Measurements from ENCODE around the gene WRAP73. TPM values are rescaled to one million over a fixed set of nuclear protein-coding genes. Genes with fewer than 3 reads are reported as not detected.

Gene WRAP73
- total RNA-seq, 1 donor from 2014 or later = 30.1 TPM

DNA sequence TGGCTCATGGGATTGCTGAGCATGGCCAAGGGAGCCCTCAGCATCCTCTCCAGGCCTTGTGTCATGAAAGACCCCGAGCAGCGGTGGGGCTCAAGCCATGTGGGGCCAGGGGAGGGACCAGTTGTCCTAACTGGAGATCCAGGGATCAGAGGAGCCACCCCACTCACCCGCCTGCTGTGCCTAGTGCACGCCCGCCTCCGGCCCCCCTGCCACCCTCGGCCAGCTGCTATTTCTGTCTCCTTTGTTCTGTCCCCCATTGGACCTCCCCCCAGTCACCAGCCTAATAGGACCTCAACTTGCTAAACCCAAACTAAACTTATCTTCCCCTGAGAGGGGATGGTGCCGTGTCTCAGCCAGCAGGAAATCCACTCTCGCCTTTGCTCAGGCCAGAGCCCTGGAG lies 46.8 kb upstream of the WRAP73 start:
- Mint-ChIP-seq H3K27ac (no peak overlapping the region), H3K4me3 (no peak overlapping the region), H3K27me3 (peaks cover 8% of the 10 kb centered on the region), H3K4me1 (peaks cover 8% of the 10 kb centered on the region), H3K36me3 (ENCODE audit: low read depth) (no peaks in the 10 kb centered on the region), H3K9me3 (no peaks in the 10 kb centered on the region)
- ChIA-PET CTCF (interaction anchor here (2.1 kb wide), 1 partner anchor 28 kb away, joined by 10 read pairs; no protein-coding TSS in a partner anchor), POLR2A (no interaction called here)
- DNase-seq (no peak), ATAC-seq (ENCODE audit: low read depth) (no peak)
- no peak for TF ChIP-seq CTCF (IDR thresholded peaks at IDR 0.05)
- intact Hi-C loops (cut with micrococcal nuclease) = no loop called here

GRCh38 chr1:3695326-3696217 lies 45.7 kb upstream of the WRAP73 start:
- Mint-ChIP-seq H3K27me3 (peaks cover 8% of the 10 kb centered on the region), H3K4me3 (peak overlapping the region; percentile 60), H3K9me3 (no peaks in the 10 kb centered on the region), H3K27ac (no peak overlapping the region), H3K36me3 (ENCODE audit: low read depth) (no peaks in the 10 kb centered on the region), H3K4me1 (peaks cover 8% of the 10 kb centered on the region)
- CTCF ChIA-PET = interaction anchor here (0.8 to 2.1 kb wide), 4 partner anchors 15 to 75 kb away, joined by 3 to 10 read pairs (median 4); no protein-coding TSS in a partner anchor
- ATAC-seq (ENCODE audit: low read depth) = peak; percentile 93
- TF ChIP-seq CTCF (IDR thresholded peaks at IDR 0.05) = peak; percentile 20
- POLR2A ChIA-PET = interaction anchor here (0.7 to 1.3 kb wide), 2 partner anchors 30 to 1381 kb away, joined by 3 to 6 read pairs; no protein-coding TSS in a partner anchor
- no peak for DNase-seq
- intact Hi-C loops (cut with micrococcal nuclease) = no loop called here

DNA sequence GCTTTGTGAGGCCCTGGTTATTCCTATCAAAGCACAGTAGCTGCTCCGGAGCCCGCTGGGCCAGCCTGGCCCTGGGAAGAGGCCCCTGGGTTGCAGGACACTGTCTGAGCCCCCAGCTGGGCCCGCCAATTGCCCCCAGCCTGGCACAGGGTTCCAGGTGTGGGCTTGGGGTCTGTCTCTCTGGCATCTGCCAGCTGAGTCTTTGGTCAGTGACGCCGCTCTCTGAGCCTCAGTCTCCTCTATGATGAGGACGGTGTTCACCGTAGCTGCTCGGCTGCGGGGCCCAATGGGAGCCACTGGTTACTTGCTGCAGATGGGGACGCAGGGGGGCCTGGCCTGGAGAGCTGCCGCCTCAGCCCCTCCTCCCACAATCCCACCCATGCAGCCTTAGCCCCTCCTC lies 43.4 kb upstream of the WRAP73 start:
- intact Hi-C loops (cut with micrococcal nuclease) = no loop called here
- peaks cover 9% of the 10 kb centered on the region for H3K4me1 Mint-ChIP-seq
- TF ChIP-seq CTCF (IDR thresholded peaks at IDR 0.05) = no peak
- ChIA-PET POLR2A (no interaction called here), CTCF (no interaction called here)
- no peaks in the 10 kb centered on the region for H3K36me3 Mint-ChIP-seq (ENCODE audit: low read depth)
- H3K4me3 Mint-ChIP-seq = no peak overlapping the region
- H3K9me3 Mint-ChIP-seq = no peaks in the 10 kb centered on the region
- ATAC-seq (ENCODE audit: low read depth) = no peak
- H3K27me3 Mint-ChIP-seq = peaks cover 5% of the 10 kb centered on the region
- DNase-seq = no peak
- no peak overlapping the region for H3K27ac Mint-ChIP-seq

DNA sequence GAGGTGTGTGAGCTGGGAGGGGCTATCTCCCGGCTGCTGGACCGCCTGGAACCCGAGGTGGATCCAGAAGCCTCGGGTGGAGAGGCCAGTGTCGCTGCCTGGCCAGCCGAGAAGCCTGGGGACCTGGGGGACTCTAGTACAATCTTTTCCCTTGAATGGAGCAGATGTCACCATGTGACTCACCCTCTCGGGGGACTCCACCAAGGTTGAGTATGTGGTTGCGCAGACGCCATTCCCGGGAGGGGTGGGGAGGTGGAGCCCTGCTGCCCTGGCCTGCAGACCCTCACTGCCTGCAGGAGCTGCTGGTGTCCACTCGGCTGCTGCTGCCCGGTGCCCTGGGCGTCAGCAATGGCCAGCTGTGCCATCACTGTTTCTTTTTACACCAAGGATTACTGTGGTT lies 42.7 kb upstream of the WRAP73 start:
- TF ChIP-seq CTCF (IDR thresholded peaks at IDR 0.05) = no peak
- H3K27ac Mint-ChIP-seq = no peak overlapping the region
- intact Hi-C loops (cut with micrococcal nuclease) = no loop called here
- H3K4me3 Mint-ChIP-seq = no peak overlapping the region
- POLR2A ChIA-PET = no interaction called here
- H3K27me3 Mint-ChIP-seq = peaks cover 5% of the 10 kb centered on the region
- H3K4me1 Mint-ChIP-seq = peaks cover 11% of the 10 kb centered on the region
- DNase-seq (no peak), ATAC-seq (ENCODE audit: low read depth) (no peak)
- CTCF ChIA-PET = no interaction called here
- H3K9me3 Mint-ChIP-seq = no peaks in the 10 kb centered on the region
- no peaks in the 10 kb centered on the region for H3K36me3 Mint-ChIP-seq (ENCODE audit: low read depth)

DNA sequence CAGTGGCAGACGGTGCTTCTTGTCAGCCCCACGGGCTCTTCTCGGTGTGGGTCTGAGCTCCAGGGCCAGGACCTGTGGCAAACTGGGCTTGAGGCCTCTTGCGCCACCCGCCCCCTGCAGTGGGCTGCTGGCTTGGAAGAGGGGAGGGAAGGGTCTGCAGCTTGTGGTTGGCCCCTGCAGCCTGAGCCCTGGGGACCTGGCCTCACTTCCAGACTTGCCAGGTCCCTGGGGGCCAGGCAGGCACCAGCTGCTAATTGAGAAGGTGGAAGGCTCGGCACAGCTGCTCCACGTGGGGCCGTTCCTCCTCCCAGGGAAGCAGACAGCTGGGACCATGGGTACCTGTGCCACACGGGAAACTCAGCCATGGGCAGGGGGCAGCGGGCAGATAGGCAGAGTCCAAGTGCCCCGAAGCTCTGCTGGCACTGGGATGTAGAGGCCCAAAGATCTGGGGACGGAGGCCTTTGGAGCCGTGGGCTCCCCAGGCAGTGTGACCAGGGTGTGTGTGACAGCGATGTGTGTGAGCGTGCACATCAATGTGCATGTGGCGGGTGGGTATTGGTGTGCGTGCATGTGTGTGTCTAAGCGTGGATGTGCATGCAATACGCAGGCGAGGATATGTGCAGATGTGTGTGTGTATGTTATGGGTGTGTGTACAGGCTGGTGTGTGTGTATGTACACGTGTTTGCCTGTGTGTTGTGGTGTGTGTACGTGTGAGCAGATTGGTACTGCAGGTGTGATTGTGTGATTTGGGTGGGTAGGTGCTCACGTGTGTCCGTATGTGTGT lies 41.7 kb upstream of the WRAP73 start:
- TF ChIP-seq CTCF (IDR thresholded peaks at IDR 0.05) = no peak
- Mint-ChIP-seq H3K4me3 (no peak overlapping the region), H3K27me3 (peaks cover 5% of the 10 kb centered on the region), H3K9me3 (no peaks in the 10 kb centered on the region), H3K4me1 (peaks cover 11% of the 10 kb centered on the region), H3K27ac (no peak overlapping the region), H3K36me3 (ENCODE audit: low read depth) (no peaks in the 10 kb centered on the region)
- DNase-seq (no peak), ATAC-seq (ENCODE audit: low read depth) (no peak)
- intact Hi-C loops (cut with micrococcal nuclease) = no loop called here
- ChIA-PET POLR2A (interaction anchor here (0.6 to 1.2 kb wide), 2 partner anchors 14 to 36 kb away, joined by 4 to 5 read pairs; no protein-coding TSS in a partner anchor), CTCF (no interaction called here)

Data from activated B cell treated with CpG ODN at 0.5 μM for 24 hours (primary cell).